GM13977 (cell line): ENCODE measurements around the gene HHLA2.
A peak's percentile ranks its signal among the peaks of the same experiment; 100 is the strongest.
"Not testable (repeated sequence)": the region's sequence is repeated elsewhere in the genome, so short reads cannot be mapped to it uniquely, and the experiment has no call there.

Experiments used
- DNase-seq: peaks from one replicate; pipeline ENCODE4 v3.0.0; 2012; ENCODE audit warnings: low spot score
- CTCF ChIP-seq: IDR thresholded peaks from 2 replicates; pipeline ENCODE4 v1.5.1; 2012; ENCODE audit warnings: mild to moderate bottlenecking, control low read depth; ENCODE audit not compliant: insufficient read depth; ENCODE audit errors: extremely low read depth, missing control alignments
- in situ Hi-C: fragments of 300-500 bp; cut with MboI; formaldehyde crosslinking; loops from one replicate; pipeline ENCODE4 v1.12.0; 2022; ENCODE audit warnings: low sequenced_read_pairs, low pct_unique_long_range_greater_than_20kb, mixed read lengths, inconsistent platforms; ENCODE audit not compliant: unreplicated experiment

Gene HHLA2

GRCh38 chr3:108287146-108287545 lies 9.2 kb upstream of the HHLA2 start:
- in situ Hi-C loops = no loop called here
- DNase-seq = peak; percentile 31
- TF ChIP-seq CTCF = no peak

GRCh38 chr3:108288193-108288592 lies 8.2 kb upstream of the HHLA2 start:
- in situ Hi-C loops, DNase-seq: not testable (repeated sequence)

GRCh38 chr3:108289159-108289558 lies 7.2 kb upstream of the HHLA2 start:
- no peak for TF ChIP-seq CTCF
- in situ Hi-C loops = no loop called here
- no peak for DNase-seq

GRCh38 chr3:108292450-108292849 lies 3.9 kb upstream of the HHLA2 start:
- in situ Hi-C loops = no loop called here
- no peak for DNase-seq
- no peak for TF ChIP-seq CTCF

- peak; percentile 28 for DNase-seq
- in situ Hi-C loops = no loop called here
- no peak for TF ChIP-seq CTCF
Measured at GRCh38 chr3:108292905-108293328, 3.4 kb upstream of the HHLA2 start.

GRCh38 chr3:108293858-108294257 lies 2.5 kb upstream of the HHLA2 start:
- in situ Hi-C loops = no loop called here
- peak; percentile 38 for DNase-seq

More at GRCh38 chr3:108293858-108294257, 2.5 kb upstream of the HHLA2 start:
- TF ChIP-seq CTCF = no peak
